Fibroblast of peridontal ligament (primary cell): ENCODE data around the gene ARSA.

Experiments
- DNase-seq: peaks from one replicate; pipeline ENCODE4 v3.0.0-alpha.2; 2010; ENCODE audit errors: extremely low read depth

The ARSA gene

GRCh38 chr22:50605002-50605612 is 22.8 kb downstream of the ARSA start:
- DNase-seq, result no peak

GRCh38 chr22:50604256-50605001 is 23.5 kb downstream of the ARSA start:
- DNase-seq, result no peak

GRCh38 chr22:50603511-50604255 is 24.3 kb downstream of the ARSA start:
- DNase-seq, result no peak

GRCh38 chr22:50602338-50602700 is 25.6 kb downstream of the ARSA start:
- no peak for DNase-seq

GRCh38 chr22:50601669-50602337 is 26.1 kb downstream of the ARSA start:
- DNase-seq, result no peak

- no peak for DNase-seq
These were observed 26.8 kb downstream of the ARSA start for GRCh38 chr22:50600967-50601668.

GRCh38 chr22:50600538-50600937 is 27.4 kb downstream of the ARSA start, which contains the start of gene MAPK8IP2:
Gene MAPK8IP2 (plus strand): TSS chr22:50600793. CDS start chr22:50600819, 26 bp downstream.
- no peak for DNase-seq

- peak; percentile 9 for DNase-seq
These were observed 28.0 kb downstream of the ARSA start for GRCh38 chr22:50599816-50600455.

GRCh38 chr22:50597097-50597496 is 30.9 kb downstream of the ARSA start:
- DNase-seq, result no peak

- no peak for DNase-seq
These were observed 32.8 kb downstream of the ARSA start for GRCh38 chr22:50595189-50595588.

GRCh38 chr22:50587407-50587806 is 40.5 kb downstream of the ARSA start:
- DNase-seq, result no peak

GRCh38 chr22:50586416-50586815 is 41.5 kb downstream of the ARSA start:
- DNase-seq, result no peak

GRCh38 chr22:50585781-50586180 is 42.2 kb downstream of the ARSA start:
- no peak for DNase-seq

GRCh38 chr22:50585238-50585637 is 42.7 kb downstream of the ARSA start:
- no peak for DNase-seq

- no peak for DNase-seq
These were observed 43.6 kb downstream of the ARSA start for GRCh38 chr22:50584106-50585096.

GRCh38 chr22:50583294-50583861 is 44.6 kb downstream of the ARSA start:
- no peak for DNase-seq

- DNase-seq, result peak; percentile 94
These were observed 45.3 kb downstream of the ARSA start, which contains the start of gene CHKB for GRCh38 chr22:50582493-50583293. Gene CHKB (minus strand): TSS chr22:50582849. CDS start chr22:50582781, 68 bp downstream.

GRCh38 chr22:50581950-50582492 is 45.9 kb downstream of the ARSA start:
- DNase-seq, result peak; percentile 11
